GM12892 (cell line): ENCODE measurements around the gene XRN1.
"Not testable (repeated sequence)": the region's sequence is repeated elsewhere in the genome, so short reads cannot be mapped to it uniquely, and the experiment has no call there.

Experiments
- DNase-seq: peaks from one replicate; pipeline ENCODE4 v3.0.0; 2011; ENCODE audit not compliant: insufficient read length
- FAIRE-seq: peaks from 2 replicates; lab custom pipeline; 2011; peaks lifted over from hg19 to GRCh38; lab: Jason Lieb, UNC
- POLR2A ChIP-seq: IDR thresholded peaks from 2 replicates; pipeline ENCODE4 v1.6.1; 2011; ENCODE audit warnings: low read depth, low read length, control low read depth
- POLR2AphosphoS5 ChIP-seq: IDR thresholded peaks from 2 replicates; pipeline ENCODE4 v1.6.1; 2011; ENCODE audit warnings: low read depth, low read length, control low read depth
- TAF1 ChIP-seq: IDR thresholded peaks from 2 replicates; pipeline ENCODE4 v1.6.1; 2011; ENCODE audit warnings: low read depth, mild to moderate bottlenecking, control low read depth, low read length, borderline replicate concordance

The XRN1 gene

DNA sequence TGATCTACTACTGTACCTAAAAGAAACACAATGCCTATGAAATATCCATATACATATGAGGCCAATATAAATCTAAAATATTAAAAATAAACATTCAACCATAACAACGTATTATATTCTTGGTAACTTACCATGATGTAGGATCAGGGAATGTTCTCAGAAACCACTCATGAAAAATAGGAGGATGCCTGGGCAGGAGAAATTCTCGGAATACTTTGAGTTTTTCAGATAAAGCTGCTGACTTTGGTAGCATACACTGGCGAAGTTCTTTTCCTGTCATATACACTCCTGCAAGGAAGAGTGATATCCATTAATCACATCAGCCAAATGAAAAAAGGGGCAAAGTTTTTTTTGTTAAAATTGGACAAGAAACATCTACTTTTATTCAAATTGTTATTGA lies 11.3 kb upstream of the XRN1 start:
- TF ChIP-seq TAF1, result no peak
- no peak for TF ChIP-seq POLR2AphosphoS5
- no peak for TF ChIP-seq POLR2A
- no peak for FAIRE-seq
- no peak for DNase-seq

DNA sequence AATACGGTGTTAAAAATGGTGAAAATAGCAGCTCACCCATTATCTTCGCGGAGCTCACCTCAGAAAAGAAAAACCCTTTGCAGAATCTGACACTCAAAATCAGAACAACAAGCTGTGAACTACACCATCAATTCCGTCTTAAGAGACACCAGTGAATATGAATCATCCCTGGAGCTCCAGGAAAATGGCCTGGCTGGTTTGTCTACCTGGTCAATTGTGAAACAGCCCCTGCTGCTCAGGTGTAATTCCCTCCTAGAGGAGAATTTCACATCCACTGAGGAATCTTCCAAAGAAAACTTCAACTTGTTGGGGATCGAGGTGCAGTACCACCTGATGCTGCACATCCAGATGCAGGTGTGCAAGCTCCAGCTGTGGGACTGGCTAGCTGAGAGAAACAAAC lies 3.0 kb upstream of the XRN1 start:
- FAIRE-seq, result no peak
- DNase-seq, result no peak
- TF ChIP-seq POLR2AphosphoS5 (no peak), TAF1 (no peak), POLR2A (no peak)

- FAIRE-seq (no peak), DNase-seq (no peak)
- TF ChIP-seq TAF1 (no peak), POLR2A (no peak), POLR2AphosphoS5 (no peak)
Measured at GRCh38 chr3:142450189-142450588, 2.4 kb upstream of the XRN1 start.

- TF ChIP-seq TAF1 (no peak), POLR2A (no peak), POLR2AphosphoS5 (no peak)
- no peak for FAIRE-seq
- DNase-seq, result no peak
Measured at GRCh38 chr3:142447301-142447851, 461 bp downstream of the XRN1 start.

GRCh38 chr3:142445816-142446254 lies 2.0 kb downstream of the XRN1 start:
- FAIRE-seq, result peak; percentile 68
- peak; percentile 14 for DNase-seq
- no peak for TF ChIP-seq TAF1
- no peak for TF ChIP-seq POLR2AphosphoS5
- no peak for TF ChIP-seq POLR2A

GRCh38 chr3:142444343-142444742 lies 3.5 kb downstream of the XRN1 start:
- DNase-seq (no peak), FAIRE-seq (no peak)

GRCh38 chr3:142443060-142443459 lies 4.8 kb downstream of the XRN1 start:
- not testable (repeated sequence) for DNase-seq, FAIRE-seq

More at GRCh38 chr3:142444343-142444742, 3.5 kb downstream of the XRN1 start:
- no peak for TF ChIP-seq POLR2AphosphoS5
- no peak for TF ChIP-seq TAF1
- no peak for TF ChIP-seq POLR2A

- FAIRE-seq, DNase-seq: not testable (repeated sequence)
Measured at GRCh38 chr3:142439499-142440220, 8.2 kb downstream of the XRN1 start.

GRCh38 chr3:142438096-142438495 lies 9.7 kb downstream of the XRN1 start:
- DNase-seq, FAIRE-seq: not testable (repeated sequence)

GRCh38 chr3:142436951-142437585 lies 10.8 kb downstream of the XRN1 start:
- FAIRE-seq (no peak), DNase-seq (no peak)
- no peak for TF ChIP-seq POLR2A
- no peak for TF ChIP-seq TAF1
- TF ChIP-seq POLR2AphosphoS5, result no peak

DNA sequence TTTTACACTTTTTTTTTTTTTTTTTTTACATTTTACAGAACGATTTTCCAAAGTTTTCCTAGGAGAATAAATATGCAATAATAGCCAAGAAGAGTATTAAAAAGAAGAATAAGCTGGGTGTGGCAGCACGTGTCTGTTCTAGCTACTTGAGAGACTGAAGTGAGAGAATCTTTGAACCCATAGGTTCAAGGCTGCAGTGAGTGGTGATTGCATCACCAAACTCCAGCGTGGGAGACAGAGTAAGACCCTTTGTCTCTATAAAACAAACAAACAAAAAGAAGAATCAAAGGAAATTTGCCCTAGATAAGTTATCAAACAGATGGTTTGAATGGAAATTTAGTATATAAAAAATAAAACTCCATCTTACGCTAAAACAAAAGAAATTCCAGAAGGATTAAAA lies 13.3 kb downstream of the XRN1 start:
- DNase-seq, result no peak
- TF ChIP-seq TAF1 (no peak), POLR2A (no peak), POLR2AphosphoS5 (no peak)
- FAIRE-seq, result no peak

DNA sequence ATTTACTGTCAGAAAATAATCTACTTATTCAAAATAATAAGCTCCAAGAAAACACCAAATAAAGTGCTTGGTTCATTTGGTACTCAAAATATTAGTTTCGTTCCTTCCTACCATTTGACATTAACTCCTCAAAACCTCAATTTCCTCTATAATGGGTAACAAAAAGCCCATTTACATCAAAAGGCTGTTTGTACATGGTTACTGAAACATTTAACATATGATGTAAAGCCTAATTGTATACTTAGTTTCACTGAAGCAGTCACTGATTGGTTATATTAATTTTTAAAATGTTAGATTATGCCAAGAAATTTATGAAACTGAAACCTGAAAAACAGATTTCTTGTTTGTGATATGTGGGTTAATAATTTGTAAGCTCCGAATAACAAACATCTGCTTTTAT lies 14.7 kb downstream of the XRN1 start:
- FAIRE-seq, result no peak
- DNase-seq, result no peak
- TF ChIP-seq POLR2A, result no peak
- TF ChIP-seq TAF1, result no peak
- TF ChIP-seq POLR2AphosphoS5, result no peak
